Fibroblast of upper back skin (primary cell): ENCODE results near the gene SYNPO2.
A peak's percentile ranks its signal among the peaks of the same experiment; 100 is the strongest.
"Not testable (repeated sequence)": the region's sequence is repeated elsewhere in the genome, so short reads cannot be mapped to it uniquely, and the experiment has no call there.

Experiments
- DNase-seq: peaks from one replicate; pipeline ENCODE4 v3.0.0-alpha.2; 2013

Gene SYNPO2

DNA sequence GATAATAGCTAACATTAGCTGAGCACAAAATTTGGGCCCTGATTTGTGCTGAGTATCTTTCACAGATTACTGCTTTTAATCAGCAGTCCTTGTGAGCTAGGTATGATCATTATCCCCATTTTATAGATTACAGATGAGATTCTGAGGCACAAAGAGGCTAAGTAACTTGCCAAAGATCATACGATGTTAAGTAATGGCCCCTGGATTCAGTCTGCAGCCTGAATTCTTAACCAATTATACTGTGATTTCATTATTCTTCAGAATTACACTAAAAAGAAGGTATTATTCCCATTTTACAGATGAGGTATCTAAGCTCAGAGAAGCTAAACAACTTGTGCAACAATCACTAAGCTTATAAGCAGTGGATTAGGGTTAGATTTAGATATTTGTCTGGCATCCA, 149.1 kb downstream of the SYNPO2 start:
- DNase-seq, result no peak

DNA sequence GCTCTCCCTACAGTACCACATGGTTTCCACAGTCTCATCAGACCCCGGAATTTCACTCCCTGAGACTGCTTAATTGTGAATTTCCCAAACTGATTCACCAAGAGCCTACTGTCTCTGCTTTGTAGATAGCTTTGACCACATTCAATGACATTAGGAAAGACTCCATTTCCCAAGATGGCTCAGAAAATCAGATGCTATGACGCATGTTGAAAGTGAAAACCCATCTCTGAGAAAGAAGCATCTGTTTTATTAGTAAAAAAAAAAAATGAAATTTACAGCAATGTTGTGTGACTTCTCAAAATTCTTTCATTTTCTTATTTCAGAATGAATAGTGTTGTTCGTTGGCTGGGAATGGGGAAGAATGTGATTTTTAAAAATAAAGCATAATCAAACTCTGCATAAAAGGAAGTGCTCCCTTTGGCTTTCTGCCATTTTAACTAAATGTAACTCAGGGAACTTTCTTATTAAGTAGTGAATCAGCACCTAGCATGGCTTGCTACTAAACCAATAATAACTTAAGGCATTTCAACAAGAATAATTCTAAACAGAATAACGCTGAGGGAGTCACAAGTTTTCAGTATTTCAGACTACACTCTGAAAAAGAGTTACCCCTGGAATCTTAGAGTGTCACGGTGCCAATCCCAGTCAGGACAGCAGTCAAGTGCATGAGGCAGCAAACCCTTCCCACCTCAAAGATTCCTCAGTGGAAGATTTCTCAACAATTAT, 149.6 kb downstream of the SYNPO2 start:
- peak; percentile 57 for DNase-seq

DNA sequence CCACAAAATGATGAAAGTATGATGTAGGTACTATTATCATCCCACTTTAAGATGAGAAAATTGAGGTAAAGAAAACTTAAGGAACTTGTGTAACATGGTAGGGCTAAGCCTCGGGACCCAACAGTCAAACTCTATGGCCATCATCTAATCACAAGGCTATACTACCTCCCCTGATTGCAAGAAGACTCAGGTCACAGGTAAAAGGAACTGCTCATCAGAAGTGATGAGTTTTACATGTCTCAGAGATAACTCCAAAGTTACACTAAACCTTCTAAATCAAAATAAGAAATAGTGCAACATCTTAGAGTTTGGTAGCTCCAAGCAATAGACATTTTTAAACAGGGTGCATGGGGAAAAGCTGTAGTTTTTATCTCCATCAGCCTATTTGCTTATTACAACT, 150.5 kb downstream of the SYNPO2 start:
- DNase-seq, result no peak

DNA sequence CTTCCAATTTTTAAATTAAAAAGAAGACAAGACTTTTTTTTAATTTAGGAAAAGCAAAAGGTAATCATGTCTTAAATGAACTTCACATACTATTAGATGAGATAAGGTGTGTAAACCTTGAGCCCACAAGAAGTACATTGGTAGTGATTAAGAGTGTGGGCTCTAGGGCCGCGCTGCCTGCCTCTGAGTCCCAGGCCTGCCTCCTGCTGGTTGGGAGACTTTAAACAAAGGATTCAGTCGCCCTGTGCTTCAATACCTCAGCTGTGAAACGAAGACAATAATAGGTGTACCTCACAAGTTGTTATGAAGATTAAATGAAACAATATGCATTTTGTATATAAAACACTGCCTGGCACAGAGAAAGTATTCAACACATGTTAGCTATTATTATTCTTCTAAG, 151.1 kb downstream of the SYNPO2 start:
- DNase-seq, result no peak

DNA sequence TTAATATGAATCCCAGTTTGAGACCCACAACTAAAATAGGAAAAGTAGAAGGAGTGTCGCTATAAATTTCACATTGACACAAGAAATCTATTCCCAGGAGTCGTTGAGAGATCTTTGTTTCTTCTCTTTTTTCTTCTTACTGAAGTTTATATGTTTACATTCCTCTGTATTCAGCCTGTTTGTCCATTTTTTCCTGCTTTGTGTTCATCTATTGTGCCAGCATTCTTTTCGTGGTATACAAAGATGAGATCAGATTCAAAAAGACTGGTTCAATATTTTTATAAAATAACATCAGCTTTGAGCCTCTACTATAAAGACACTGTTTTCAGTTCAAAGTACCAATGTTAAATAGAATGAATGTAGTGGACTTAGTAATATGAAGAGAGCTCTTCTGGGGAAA, 151.6 kb downstream of the SYNPO2 start:
- DNase-seq, result no peak

DNA sequence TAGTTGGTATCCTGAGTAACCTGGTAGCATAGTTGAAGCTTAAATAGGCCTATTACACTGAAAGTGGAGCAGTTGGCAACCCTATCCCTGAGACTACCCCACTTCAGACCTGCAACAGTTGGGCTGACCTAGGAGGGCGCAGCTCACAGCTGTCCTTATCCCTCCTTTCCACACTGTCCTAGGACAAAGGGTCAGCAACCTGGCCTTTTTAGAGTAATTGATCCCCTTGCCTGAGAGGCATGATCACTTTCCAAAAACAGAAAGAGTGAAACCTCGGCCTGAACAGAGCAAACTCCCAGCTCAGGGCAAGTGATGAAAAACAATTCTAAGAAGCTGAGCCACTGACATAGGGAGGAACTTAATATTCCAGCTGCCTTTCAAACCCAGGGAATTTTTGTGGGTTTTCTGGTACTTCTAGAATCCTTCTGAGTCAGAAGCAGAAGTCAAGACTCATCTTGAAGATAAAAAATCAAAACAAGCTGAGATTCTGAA, 152.1 kb downstream of the SYNPO2 start:
- peak; percentile 95 for DNase-seq

DNA sequence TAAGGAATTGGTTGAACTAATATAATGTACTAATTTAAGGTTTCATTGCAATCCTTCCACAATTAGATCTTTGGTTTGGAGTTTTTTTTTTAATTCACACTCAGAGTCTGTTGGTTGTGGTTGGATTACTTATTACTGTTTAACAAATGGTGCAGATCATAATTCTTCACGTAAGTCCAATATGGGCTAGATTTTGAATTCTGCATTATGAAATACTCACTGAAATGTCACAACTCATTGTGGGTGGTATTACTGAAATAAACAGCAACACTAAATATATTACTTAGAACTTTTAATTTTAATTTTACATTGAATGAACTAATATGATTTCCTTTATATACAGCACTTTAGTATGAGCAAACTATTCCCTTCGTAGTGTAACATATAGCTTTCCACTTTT, 152.7 kb downstream of the SYNPO2 start:
- no peak for DNase-seq

DNA sequence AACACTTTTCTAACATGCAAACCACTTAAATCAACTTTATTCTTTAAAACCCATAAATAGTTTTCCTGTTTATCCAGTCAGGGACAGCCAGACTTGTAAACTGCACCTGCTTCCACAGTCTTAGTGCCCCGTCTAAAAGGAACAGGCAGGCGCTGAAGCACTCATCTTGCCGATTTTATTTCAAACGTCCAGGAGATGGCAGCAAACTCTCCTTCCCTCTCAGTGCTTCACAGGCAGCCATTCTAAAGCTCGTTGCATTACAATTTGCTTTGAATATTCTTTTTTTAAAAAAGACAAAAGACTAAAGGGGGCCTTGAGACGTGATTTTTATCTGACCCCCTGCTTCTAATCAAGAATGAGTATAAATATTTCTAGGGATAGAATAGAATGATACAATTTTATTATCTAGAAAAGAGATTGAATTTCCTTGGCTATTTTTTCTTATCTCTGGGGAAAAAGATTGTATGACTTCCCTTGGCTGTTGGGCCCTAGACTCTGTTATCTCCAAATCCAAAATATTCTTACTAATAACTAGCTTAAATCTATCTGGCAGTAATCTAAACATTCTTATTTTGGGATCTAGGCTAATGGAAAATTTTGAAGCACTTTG, 153.4 kb downstream of the SYNPO2 start:
- DNase-seq, result peak; percentile 80

DNA sequence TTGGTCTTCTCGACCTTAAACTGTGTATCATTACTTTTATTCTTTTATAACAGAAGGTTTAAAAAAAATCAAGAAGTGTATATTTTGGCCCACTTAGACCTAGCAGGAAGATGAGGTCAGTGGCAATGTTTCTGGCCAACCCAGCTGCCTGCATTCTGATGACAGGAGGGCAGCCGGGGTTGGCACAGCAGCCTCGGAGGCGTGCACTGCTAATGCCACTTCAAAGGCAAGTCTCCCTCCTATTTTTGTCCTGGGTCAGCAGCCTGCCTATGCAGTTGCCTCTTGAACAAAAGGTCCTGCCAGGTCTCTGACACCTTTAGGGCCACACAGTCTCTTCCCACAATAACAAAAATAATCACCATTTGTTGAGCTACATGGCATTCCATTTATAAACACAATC, 157.6 kb downstream of the SYNPO2 start:
- no peak for DNase-seq

DNA sequence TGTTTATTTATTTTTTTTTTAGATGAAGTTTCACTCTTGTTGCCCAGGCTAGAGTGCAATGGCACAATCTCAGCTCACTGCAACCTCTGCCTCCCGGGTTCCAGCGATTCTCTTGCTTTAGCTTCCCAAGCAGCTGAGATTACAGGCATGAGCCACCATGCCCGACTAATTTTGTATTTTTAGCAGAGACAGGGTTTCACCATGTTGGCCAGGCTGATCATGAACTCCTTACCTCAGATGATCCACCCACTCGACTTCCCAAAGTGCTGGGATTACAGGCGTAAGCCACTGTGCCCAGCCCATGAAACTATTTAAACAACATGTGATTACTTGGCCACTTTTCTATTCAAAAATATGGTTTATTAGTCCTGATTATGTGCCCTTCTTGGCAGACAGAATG, 158.4 kb downstream of the SYNPO2 start:
- DNase-seq, result not testable (repeated sequence)

DNA sequence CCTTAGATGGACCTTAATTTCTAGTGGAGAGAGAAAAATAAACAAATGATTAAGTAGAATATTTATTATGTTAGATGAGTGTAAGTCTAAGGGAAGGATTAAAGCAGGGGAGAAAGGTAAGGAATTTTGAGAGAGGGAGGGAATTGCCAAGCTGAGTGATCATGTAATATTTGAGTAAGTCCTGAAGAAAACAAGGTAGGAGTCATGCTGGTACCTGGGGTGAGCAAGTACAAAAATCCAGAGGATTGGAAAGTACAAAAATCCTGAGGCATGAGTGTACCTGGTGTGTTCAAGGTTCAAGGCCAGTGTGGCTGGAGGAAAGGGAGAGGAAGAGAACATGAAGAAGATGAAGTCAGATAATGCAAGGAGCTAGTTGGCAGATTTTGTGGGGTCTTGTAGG, 159.8 kb downstream of the SYNPO2 start:
- DNase-seq, result no peak

DNA sequence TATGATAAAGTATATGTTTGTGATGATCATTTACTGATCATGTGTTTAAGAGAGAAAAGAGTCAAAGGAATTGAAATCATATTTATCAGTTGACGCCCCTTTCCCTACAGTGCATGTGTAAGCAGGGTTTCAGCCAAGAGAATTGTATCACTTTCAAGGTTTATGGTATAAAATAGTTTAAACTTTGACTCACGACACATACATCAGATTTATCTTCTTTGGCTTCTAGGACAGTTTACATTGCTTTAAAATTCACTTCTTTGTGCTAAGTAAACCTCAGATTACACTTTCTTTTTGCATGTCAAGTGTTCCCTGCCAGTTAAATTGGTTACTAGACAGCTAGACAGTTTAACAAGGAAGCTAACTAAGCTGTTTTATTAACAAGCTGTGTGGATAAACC, 160.7 kb downstream of the SYNPO2 start:
- no peak for DNase-seq

DNA sequence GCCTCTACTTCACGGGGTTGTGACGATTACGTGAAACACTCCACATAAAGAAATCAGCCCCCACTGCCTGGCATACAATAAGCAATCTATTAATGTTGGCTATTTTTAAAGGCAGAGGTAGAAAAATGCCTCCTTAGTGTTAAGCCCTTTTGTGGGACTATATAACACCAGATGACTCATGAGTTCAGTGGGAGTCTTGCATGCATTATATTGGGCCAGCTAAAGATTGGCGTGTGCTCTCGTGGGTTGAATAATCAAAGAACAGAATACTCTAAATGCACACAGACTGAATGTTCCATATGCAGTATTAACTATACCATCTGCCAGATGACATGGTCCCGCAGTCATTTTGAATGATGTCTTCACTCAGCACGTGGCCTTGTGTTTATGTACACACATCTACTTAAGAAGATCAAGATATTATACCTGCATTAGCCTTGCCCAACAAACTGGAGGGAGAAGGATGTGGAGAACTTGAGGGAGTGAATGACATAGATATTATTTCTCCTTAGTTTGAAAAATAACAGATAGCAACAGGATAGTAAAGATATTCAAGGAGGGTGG, 162.0 kb downstream of the SYNPO2 start:
- DNase-seq, result peak; percentile 49

DNA sequence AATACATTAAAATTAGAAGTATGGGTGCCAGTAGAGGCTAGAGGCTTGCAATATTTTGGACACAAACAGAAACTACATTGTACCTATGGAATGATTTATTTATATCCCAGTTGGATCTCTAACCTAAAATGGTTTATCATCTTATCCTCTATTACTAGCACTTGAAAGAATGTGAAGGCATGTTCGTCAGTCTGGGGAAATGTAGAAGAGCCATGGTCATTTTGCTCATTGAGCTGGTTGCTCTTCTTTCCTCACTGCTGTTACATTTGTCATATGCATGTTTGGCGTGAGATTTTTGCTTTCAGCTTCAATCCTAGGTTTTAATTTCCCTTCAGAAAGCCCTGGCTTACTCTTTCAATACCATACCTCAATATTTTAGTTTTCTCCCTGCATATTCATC, 164.6 kb downstream of the SYNPO2 start:
- no peak for DNase-seq

DNA sequence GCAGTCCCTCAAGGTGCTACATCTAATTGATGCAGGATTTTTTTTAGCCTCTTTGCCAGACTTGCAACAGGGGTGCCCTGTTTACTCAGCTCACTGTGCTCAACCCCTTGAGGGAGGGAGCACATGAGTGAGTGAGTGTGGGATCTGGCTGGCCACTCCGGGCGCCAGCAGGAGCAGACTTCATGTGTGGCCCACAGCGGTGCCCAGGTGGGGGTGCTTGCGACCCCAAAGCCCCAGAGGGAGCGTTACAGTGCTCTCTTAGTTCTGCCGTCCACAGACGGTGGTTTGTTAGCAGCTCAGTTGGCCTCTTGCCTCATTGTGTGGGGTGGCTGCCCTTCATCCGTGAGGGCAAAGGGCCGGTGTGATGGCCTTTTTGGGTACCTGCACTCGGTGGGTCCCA, 165.3 kb downstream of the SYNPO2 start:
- DNase-seq, result no peak

DNA sequence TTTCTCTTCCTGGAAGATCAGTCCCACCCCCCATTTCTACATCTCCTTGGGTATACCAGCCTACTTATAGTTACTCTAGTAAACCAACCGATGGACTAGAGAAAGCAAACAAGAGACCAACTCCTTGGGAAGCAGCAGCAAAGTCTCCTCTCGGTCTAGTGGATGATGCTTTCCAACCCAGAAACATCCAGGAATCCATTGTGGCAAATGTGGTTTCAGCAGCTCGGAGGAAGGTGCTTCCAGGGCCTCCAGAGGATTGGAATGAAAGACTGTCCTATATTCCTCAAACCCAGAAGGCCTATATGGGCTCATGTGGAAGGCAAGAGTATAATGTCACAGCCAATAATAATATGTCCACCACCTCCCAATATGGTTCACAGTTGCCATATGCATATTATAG, 168.8 kb downstream of the SYNPO2 start:
- DNase-seq, result no peak

DNA sequence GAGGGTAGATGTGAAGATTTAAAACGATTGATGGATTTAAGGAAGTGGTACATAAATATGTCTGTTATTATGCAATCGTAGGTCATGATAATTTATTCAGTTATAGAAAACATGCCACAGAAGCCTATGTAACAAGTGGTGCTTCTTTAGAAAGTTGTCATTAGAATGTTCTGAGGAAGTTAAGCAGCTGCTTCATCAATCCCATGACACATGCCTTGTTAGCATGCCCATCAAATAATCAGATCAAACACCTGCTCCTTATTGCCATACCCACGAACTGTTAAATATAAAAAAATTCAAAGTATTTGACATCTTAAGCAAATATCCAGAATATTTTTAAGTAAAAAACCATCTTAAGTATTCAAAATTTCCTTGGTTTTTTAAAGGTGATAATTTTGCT, 170.6 kb downstream of the SYNPO2 start:
- DNase-seq, result no peak

DNA sequence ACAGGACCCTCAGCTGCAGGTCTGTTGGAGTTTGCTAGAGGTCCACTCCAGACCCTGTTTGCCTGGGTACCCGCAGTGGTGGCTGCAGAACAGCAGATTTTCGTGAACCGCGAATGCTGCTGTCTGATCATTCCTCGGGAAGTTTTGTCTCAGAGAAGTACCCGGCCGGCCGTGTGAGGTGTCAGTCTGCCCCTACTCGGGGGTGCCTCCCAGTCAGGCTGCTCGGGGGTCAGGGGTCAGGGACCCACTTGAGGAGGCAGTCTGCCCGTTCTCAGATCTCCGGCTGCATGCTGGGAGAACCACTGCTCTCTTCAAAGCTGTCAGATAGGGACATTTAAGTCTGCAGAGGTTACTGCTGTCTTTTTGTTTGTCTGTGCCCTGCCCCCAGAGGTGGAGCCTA, 178.5 kb downstream of the SYNPO2 start:
- DNase-seq, result not testable (repeated sequence)

DNA sequence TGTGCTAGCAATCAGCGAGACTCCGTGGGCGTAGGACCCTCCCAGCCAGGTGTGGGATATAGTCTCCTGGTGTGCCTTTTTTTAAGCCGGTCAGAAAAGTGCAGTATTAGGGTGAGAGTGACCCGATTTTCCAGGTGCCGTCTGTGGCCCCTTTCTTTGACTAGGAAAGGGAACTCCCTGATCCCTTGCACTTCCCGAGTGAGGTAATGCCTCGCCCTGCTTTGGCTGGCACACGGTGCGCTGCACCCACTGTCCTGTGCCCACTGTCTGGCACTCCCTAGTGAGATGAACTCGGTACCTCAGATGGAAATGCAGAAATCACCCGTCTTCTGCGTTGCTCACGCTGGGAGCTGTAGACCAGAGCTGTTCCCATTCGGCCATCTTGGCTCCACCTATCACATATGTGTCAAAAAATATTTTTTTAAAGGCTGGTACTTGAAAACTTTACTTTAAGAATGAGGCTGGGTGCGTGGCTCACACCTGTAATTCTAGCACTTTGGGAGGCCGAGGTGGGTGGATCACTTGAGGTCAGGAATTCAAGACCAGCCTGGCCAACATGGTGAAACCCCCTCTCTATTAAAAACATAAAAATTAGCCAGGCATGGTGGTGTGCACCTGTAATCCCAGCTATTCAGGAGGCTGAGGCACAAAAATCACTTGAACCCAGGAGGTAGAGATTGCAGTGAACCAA, 179.2 kb downstream of the SYNPO2 start:
- not testable (repeated sequence) for DNase-seq

DNA sequence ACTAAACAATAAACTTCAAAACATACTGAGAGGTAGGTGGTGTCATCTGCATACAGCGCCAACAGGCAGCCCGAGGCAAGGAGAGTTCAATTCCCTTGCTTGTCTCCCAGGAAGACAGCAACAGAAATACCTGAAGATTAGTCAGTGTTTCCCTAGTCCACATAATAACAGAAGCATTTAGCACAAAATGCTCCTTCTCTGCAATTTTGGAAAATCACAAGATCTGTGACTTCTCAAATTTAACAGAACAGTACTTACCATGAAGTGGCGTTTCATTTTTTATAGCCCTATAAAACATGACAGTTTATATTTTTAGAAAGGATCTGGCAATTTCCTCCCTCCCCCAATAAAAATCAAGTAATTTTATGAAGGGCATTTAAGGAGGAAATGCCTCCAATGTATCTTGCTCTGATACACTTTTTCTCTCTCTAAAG, 179.9 kb downstream of the SYNPO2 start:
- DNase-seq, result no peak

DNA sequence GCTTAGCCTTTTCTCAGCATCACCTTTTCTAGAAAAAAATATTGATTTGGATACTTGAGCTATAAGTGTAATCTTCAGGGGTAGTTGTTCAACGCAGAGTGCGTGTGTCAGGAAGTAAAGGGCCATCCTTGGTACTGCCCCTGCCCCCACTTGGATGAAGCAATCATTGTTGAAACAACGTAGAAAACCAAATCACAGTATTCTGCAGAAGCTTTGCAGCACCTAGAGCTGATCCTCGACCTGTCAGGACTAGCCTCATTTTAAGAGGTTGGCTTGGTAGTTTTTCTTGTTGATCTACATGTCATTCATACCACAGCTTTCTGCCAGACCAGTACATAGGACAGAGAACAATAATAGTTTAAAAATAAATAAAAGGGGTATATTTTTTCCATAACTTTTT, 181.6 kb downstream of the SYNPO2 start:
- DNase-seq, result no peak

DNA sequence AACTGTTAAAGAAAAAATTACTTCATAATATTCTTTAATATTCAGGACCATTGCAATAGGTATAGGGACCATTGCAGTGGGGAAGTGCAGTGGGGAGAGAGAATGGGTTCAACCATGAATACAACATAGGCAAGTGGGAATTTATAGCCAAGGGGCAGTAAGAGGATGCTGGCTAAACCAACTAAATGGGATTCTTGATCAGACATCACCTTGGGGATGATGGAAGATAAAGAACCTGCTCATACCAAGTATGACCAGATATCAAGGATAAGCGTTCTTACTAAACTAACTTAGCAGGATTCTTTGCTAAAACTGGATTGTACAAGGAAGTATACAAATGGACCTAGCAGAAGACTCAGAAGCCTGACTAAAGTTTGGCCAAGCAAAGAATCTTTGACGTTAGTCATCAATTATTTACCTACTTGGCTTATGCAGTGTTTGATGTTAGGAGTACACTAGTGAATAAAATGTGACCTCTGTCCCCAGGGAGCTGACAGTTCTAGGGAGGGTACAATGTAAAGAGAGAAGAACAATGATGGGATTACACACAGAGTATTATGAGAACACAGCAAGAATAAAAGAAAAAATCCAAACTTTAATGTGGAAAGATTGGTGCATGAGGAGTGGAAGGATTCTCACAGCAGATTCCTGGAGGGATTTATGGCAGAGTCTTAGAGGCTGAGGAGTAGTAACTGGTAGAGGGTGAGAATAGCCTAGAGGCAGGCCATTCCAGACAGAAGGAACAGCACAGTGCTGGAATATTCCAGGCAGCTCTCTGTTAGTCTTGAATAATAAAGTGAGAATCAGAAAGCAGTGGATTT, 192.3 kb downstream of the SYNPO2 start:
- no peak for DNase-seq

DNA sequence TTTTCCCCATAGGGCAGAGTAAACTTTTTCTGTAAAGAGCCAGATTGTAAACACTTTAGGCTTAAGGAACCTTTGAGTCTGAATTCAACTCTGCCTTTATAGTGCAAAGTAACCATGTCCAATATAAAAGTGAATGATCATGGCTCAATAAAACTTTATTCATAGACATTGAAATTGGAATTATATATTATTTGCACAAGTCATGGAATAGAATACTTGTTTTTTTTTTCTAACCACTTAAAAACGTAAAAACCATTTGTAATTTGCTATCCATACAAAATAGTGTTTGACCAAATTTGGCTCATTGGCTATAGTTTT, 192.8 kb downstream of the SYNPO2 start:
- DNase-seq, result no peak
